GM23338 (cell line): ENCODE results near the gene RHBDF2.

Source experiments
- CTCF ChIP-seq, 2 experiments: fragments of 200-600 bp in 1 of 2; sonication (generic) in 1 of 2; conservative IDR thresholded peaks; 2 replicates each; pipeline versions ENCODE4 v1.5.1 to v1.6.1; 2016 to 2017; ENCODE audit warnings: antibody characterized with exemption in 2 of 2, low read depth in 2 of 2, mild to moderate bottlenecking in 2 of 2, moderate library complexity in 1 of 2
- ETS1 ChIP-seq: IDR thresholded peaks from 2 replicates; pipeline ENCODE4 v1.6.1; 2016; ENCODE audit warnings: antibody characterized with exemption
- EZH2 ChIP-seq: fragments of 200-600 bp; sonication (generic); IDR thresholded peaks from one replicate; pipeline ENCODE4 v1.8.0; 2017; ENCODE audit warnings: antibody characterized with exemption, mild to moderate bottlenecking, low read depth; ENCODE audit not compliant: unreplicated experiment
- EZH2phosphoT487 ChIP-seq: fragments of 200-600 bp; sonication (generic); IDR thresholded peaks from one replicate; pipeline ENCODE4 v1.8.1; 2018; ENCODE audit warnings: antibody characterized with exemption; ENCODE audit not compliant: unreplicated experiment
- JUNB ChIP-seq: IDR thresholded peaks from one replicate; pipeline ENCODE4 v1.6.1; 2016; ENCODE audit warnings: antibody characterized with exemption; ENCODE audit not compliant: unreplicated experiment
- NANOG ChIP-seq: IDR thresholded peaks from 2 replicates; pipeline ENCODE4 v1.6.1; 2016; ENCODE audit warnings: antibody characterized with exemption, borderline replicate concordance
- POLR2AphosphoS5 ChIP-seq: IDR thresholded peaks from 2 replicates; pipeline ENCODE4 v1.6.1; 2016; ENCODE audit warnings: antibody characterized with exemption, low read depth
- REST ChIP-seq: IDR thresholded peaks from one replicate; pipeline ENCODE4 v1.6.1; 2018; ENCODE audit warnings: antibody characterized with exemption; ENCODE audit not compliant: unreplicated experiment

GRCh38 chr17:76490112-76490710 is 11.0 kb downstream of the RHBDF2 start:
- TF ChIP-seq EZH2phosphoT487 (no peak), CTCF (conservative IDR thresholded peaks at IDR 0.05; ENCODE audit: low read depth in 2 of 2) (no peak), JUNB (no peak), REST (no peak), POLR2AphosphoS5 (no peak), EZH2 (no peak), NANOG (no peak), ETS1 (no peak)
